WTC11 (cell line): ENCODE data around the gene RC3H1. TPM values are rescaled to one million over a fixed set of nuclear protein-coding genes. Genes with fewer than 3 reads are reported as not detected.

Source experiments
- ARID4B ChIP-seq: sonication (generic); formaldehyde crosslinking; IDR thresholded peaks from 2 replicates; pipeline ENCODE4 v1.8.0; 2023; ENCODE audit warnings: missing genetic modification reagents, mild to moderate bottlenecking, borderline replicate concordance
- ESRRA ChIP-seq: sonication (generic); formaldehyde crosslinking; IDR thresholded peaks from 2 replicates; pipeline ENCODE4 v1.8.1; 2022; ENCODE audit warnings: mild to moderate bottlenecking, missing genetic modification reagents, borderline replicate concordance
- GABPB1 ChIP-seq: sonication (generic); formaldehyde crosslinking; IDR thresholded peaks from 2 replicates; pipeline ENCODE4 v1.8.1; 2023; ENCODE audit warnings: mild to moderate bottlenecking, missing genetic modification reagents
- IRF2 ChIP-seq: sonication (generic); formaldehyde crosslinking; IDR thresholded peaks from 2 replicates; pipeline ENCODE4 v1.8.0; 2022; ENCODE audit warnings: low read depth, missing genetic modification reagents, borderline replicate concordance
- JAZF1 ChIP-seq: fragments of 250-450 bp; sonication (Bioruptor Pico); IDR thresholded peaks from 2 replicates; pipeline ENCODE4 v1.9.0; 2021; ENCODE audit warnings: moderate library complexity, mild to moderate bottlenecking, inconsistent platforms
- JUN ChIP-seq: sonication (generic); formaldehyde crosslinking; IDR thresholded peaks from 2 replicates; pipeline ENCODE4 v1.8.0; 2023; ENCODE audit warnings: mild to moderate bottlenecking, missing genetic modification reagents
- PRDM15 ChIP-seq: sonication (generic); formaldehyde crosslinking; IDR thresholded peaks from 2 replicates; pipeline ENCODE4 v1.8.0; 2022; ENCODE audit warnings: missing genetic modification reagents
- TCF7 ChIP-seq: sonication (generic); formaldehyde crosslinking; IDR thresholded peaks from 2 replicates; pipeline ENCODE4 v1.8.0; 2022; ENCODE audit warnings: mild to moderate bottlenecking, low read depth, missing genetic modification reagents, moderate library complexity
- ZBTB21 ChIP-seq: sonication (generic); formaldehyde crosslinking; IDR thresholded peaks from 2 replicates; pipeline ENCODE4 v1.8.1; 2023; ENCODE audit warnings: mild to moderate bottlenecking, missing genetic modification reagents, borderline replicate concordance
- ZNF396 ChIP-seq: fragments of 250-450 bp; sonication (Bioruptor Pico); IDR thresholded peaks from 2 replicates; pipeline ENCODE4 v1.8.0; 2021; ENCODE audit warnings: mild to moderate bottlenecking, moderate library complexity, borderline replicate concordance
- ZNF532 ChIP-seq: fragments of 250-450 bp; sonication (Bioruptor Pico); IDR thresholded peaks from 2 replicates; pipeline ENCODE4 v1.9.0; 2021; ENCODE audit warnings: mild to moderate bottlenecking, borderline replicate concordance
- total RNA-seq: library from RNA; stranded (reverse); gene quantifications from 3 replicates; pipeline ENCODE4 v1.2.3, GENCODE V29; 2021
- TF ChIP-seq, protein P1 (sequence below): sonication (generic); formaldehyde crosslinking; conservative IDR thresholded peaks from 2 replicates; pipeline ENCODE4 v1.8.1; 2023; ENCODE audit warnings: mild to moderate bottlenecking, low read depth, missing genetic modification reagents, moderate library complexity
- TF ChIP-seq, protein P2 (sequence below): sonication (generic); formaldehyde crosslinking; IDR thresholded peaks from 2 replicates; pipeline ENCODE4 v1.8.1; 2023; ENCODE audit warnings: mild to moderate bottlenecking, missing genetic modification reagents, moderate library complexity
- TF ChIP-seq, protein P3 (sequence below): fragments of 250-450 bp; sonication (Bioruptor Pico); IDR thresholded peaks from 2 replicates; pipeline ENCODE4 v1.9.0; 2021; ENCODE audit warnings: mild to moderate bottlenecking

Gene RC3H1
- total RNA-seq, 1 experiment from 2014 or later = 25.4 TPM

DNA sequence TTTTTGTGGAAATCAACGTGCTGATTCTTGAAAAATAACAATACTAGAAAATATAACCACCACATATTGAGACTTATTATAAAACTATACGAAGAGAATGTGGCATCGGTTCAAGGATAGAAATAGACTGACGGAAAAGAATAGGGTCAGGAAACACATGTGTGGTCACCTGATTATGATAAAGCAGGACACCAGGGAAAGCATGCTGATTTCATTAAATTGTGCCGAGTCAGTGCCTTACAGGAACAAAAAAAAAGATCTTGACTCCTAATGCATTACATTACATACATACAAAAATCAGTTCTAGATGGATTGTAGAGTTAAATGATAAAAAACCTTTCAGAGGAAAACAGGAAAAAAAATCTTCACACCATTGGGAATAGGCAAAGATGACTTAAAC, 61.5 kb downstream of the RC3H1 start (continued):
- TF ChIP-seq ZNF532 = no peak
- TF ChIP-seq, protein P1, sequence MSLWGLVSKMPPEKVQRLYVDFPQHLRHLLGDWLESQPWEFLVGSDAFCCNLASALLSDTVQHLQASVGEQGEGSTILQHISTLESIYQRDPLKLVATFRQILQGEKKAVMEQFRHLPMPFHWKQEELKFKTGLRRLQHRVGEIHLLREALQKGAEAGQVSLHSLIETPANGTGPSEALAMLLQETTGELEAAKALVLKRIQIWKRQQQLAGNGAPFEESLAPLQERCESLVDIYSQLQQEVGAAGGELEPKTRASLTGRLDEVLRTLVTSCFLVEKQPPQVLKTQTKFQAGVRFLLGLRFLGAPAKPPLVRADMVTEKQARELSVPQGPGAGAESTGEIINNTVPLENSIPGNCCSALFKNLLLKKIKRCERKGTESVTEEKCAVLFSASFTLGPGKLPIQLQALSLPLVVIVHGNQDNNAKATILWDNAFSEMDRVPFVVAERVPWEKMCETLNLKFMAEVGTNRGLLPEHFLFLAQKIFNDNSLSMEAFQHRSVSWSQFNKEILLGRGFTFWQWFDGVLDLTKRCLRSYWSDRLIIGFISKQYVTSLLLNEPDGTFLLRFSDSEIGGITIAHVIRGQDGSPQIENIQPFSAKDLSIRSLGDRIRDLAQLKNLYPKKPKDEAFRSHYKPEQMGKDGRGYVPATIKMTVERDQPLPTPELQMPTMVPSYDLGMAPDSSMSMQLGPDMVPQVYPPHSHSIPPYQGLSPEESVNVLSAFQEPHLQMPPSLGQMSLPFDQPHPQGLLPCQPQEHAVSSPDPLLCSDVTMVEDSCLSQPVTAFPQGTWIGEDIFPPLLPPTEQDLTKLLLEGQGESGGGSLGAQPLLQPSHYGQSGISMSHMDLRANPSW (CRISPR knock-in tag) = no peak
- TF ChIP-seq JUN (CRISPR knock-in tag) = no peak
- TF ChIP-seq PRDM15 (CRISPR knock-in tag) = no peak
- TF ChIP-seq ARID4B (CRISPR knock-in tag) = no peak
- no peak for TF ChIP-seq ZNF396 (CRISPR knock-in tag)
- TF ChIP-seq ESRRA = no peak
- TF ChIP-seq, protein P2, sequence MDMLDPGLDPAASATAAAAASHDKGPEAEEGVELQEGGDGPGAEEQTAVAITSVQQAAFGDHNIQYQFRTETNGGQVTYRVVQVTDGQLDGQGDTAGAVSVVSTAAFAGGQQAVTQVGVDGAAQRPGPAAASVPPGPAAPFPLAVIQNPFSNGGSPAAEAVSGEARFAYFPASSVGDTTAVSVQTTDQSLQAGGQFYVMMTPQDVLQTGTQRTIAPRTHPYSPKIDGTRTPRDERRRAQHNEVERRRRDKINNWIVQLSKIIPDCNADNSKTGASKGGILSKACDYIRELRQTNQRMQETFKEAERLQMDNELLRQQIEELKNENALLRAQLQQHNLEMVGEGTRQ = no peak
- TF ChIP-seq GABPB1 = no peak
- no peak for TF ChIP-seq IRF2 (CRISPR knock-in tag)
- TF ChIP-seq, protein P3, sequence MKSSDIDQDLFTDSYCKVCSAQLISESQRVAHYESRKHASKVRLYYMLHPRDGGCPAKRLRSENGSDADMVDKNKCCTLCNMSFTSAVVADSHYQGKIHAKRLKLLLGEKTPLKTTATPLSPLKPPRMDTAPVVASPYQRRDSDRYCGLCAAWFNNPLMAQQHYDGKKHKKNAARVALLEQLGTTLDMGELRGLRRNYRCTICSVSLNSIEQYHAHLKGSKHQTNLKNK (CRISPR knock-in tag) = no peak
- TF ChIP-seq JAZF1 (CRISPR knock-in tag) = no peak
- no peak for TF ChIP-seq TCF7 (CRISPR knock-in tag)
- no peak for TF ChIP-seq ZBTB21 (CRISPR knock-in tag)
